ENCODE results near the gene MTNR1B. TPM values are rescaled to one million over a fixed set of nuclear protein-coding genes. Genes with fewer than 3 reads are reported as not detected.

Gene MTNR1B
- total and polyA plus RNA-seq, 2 donors (not counting 1 experiment from before 2014, with no cell fraction given) = not detected

- H3K27ac Mint-ChIP-seq = no peak overlapping the region
- H3K4me1 Mint-ChIP-seq = no peaks in the 10 kb centered on the region
- H4K20me1 ChIP-seq (ENCODE audit: control insufficient read depth, insufficient read depth, low read length, poor library complexity, severe bottlenecking) = no peaks in the 10 kb centered on the region
- peaks cover 0 to 7% (median 3%) of the 10 kb centered on the region in 3 donors for H3K9me3 ChIP-seq (ENCODE audit: control extremely low read depth in 1 of 3, control insufficient read depth in 2 of 3, insufficient read depth in 1 of 3, low read length in 2 of 3)
- no peak for ATAC-seq (ENCODE audit: low read depth)
- no peak overlapping the region for H3K27ac ChIP-seq (ENCODE audit: low read length in 2 of 2)
- DNase-seq = no peak
- H3K4me3 ChIP-seq (ENCODE audit: control extremely low read depth in 1 of 5, extremely low read depth in 1 of 5, insufficient read depth in 1 of 5, low read depth in 2 of 5, low read length in 4 of 5) = no peak overlapping the region
- no peak overlapping the region for H3K4me3 Mint-ChIP-seq
- no peaks in the 10 kb centered on the region for H3K4me1 ChIP-seq (ENCODE audit: control insufficient read depth in 2 of 2, insufficient read depth in 2 of 2, low read length in 2 of 2)
- no peak for TF ChIP-seq EZH2 (IDR thresholded peaks at IDR 0.05; ENCODE audit: borderline replicate concordance, insufficient read depth, low read depth, low read length, poor library complexity, severe bottlenecking)
- TF ChIP-seq CTCF (IDR thresholded peaks at IDR 0.05) = no peak
- POLR2A ChIA-PET = no interaction called here
- H3K4me2 ChIP-seq (replicated peaks; ENCODE audit: low read depth, low read length, poor library complexity, severe bottlenecking) = no peak overlapping the region
- no peak overlapping the region for H2AFZ ChIP-seq (ENCODE audit: insufficient read depth, low read depth, low read length, poor library complexity, severe bottlenecking)
- 50% methylated on average over 2 of the region's 3 CpGs for WGBS (ENCODE audit: insufficient coverage)
- H3K27me3 Mint-ChIP-seq = peaks cover 9% of the 10 kb centered on the region
- no peak overlapping the region for H3K9ac ChIP-seq (ENCODE audit: low read length)
- peaks cover 13% of the 10 kb centered on the region for H3K9me3 Mint-ChIP-seq (ENCODE audit: insufficient read depth)
- CTCF ChIA-PET = no interaction called here
- H3K36me3 ChIP-seq (replicated peaks in 1 of 2; ENCODE audit: control extremely low read depth in 1 of 2, control insufficient read depth in 1 of 2, extremely low read depth in 1 of 2, insufficient read depth in 2 of 2, low read length in 1 of 2) = no peaks in the 10 kb centered on the region
- no peaks in the 10 kb centered on the region for H3K79me2 ChIP-seq (ENCODE audit: control insufficient read depth, insufficient read depth, low read length)
- H3K27me3 ChIP-seq (replicated peaks in 1 of 4; ENCODE audit: control extremely low read depth in 1 of 4, control insufficient read depth in 3 of 4, insufficient read depth in 4 of 4, low read length in 3 of 4) = no peaks in the 10 kb centered on the region
- intact Hi-C loops (cut with micrococcal nuclease) = loop anchor here (10.0 kb wide), 1 partner anchor 1558 kb away; no protein-coding TSS in a partner anchor
Measured at GRCh38 chr11:92946707-92947106, 22.7 kb upstream of the MTNR1B start.

- Mint-ChIP-seq H3K9me3 (ENCODE audit: insufficient read depth) (peaks cover 13% of the 10 kb centered on the region), H3K27ac (no peak overlapping the region), H3K4me1 (no peaks in the 10 kb centered on the region), H3K27me3 (peaks cover 9% of the 10 kb centered on the region), H3K4me3 (no peak overlapping the region)
- WGBS (ENCODE audit: insufficient coverage) = 100% methylated on average over 2 of the region's 5 CpGs
- Histone ChIP-seq H3K4me3 (ENCODE audit: control extremely low read depth in 1 of 5, extremely low read depth in 1 of 5, insufficient read depth in 1 of 5, low read depth in 2 of 5, low read length in 4 of 5) (no peak overlapping the region), H3K36me3 (replicated peaks in 1 of 2; ENCODE audit: control extremely low read depth in 1 of 2, control insufficient read depth in 1 of 2, extremely low read depth in 1 of 2, insufficient read depth in 2 of 2, low read length in 1 of 2) (no peaks in the 10 kb centered on the region), H4K20me1 (ENCODE audit: control insufficient read depth, insufficient read depth, low read length, poor library complexity, severe bottlenecking) (no peaks in the 10 kb centered on the region), H3K27ac (ENCODE audit: low read length in 2 of 2) (no peak overlapping the region), H3K27me3 (replicated peaks in 1 of 4; ENCODE audit: control extremely low read depth in 1 of 4, control insufficient read depth in 3 of 4, insufficient read depth in 4 of 4, low read length in 3 of 4) (no peaks in the 10 kb centered on the region), H3K9me3 (ENCODE audit: control extremely low read depth in 1 of 3, control insufficient read depth in 2 of 3, insufficient read depth in 1 of 3, low read length in 2 of 3) (peaks cover 0 to 3% (median 3%) of the 10 kb centered on the region in 3 donors), H3K4me1 (ENCODE audit: control insufficient read depth in 2 of 2, insufficient read depth in 2 of 2, low read length in 2 of 2) (no peaks in the 10 kb centered on the region), H3K79me2 (ENCODE audit: control insufficient read depth, insufficient read depth, low read length) (no peaks in the 10 kb centered on the region), H2AFZ (ENCODE audit: insufficient read depth, low read depth, low read length, poor library complexity, severe bottlenecking) (no peak overlapping the region), H3K9ac (ENCODE audit: low read length) (no peak overlapping the region), H3K4me2 (replicated peaks; ENCODE audit: low read depth, low read length, poor library complexity, severe bottlenecking) (no peak overlapping the region)
- DNase-seq (no peak), ATAC-seq (ENCODE audit: low read depth) (no peak)
- CTCF ChIA-PET = no interaction called here
- TF ChIP-seq EZH2 (IDR thresholded peaks at IDR 0.05; ENCODE audit: borderline replicate concordance, insufficient read depth, low read depth, low read length, poor library complexity, severe bottlenecking) = no peak
- no peak for TF ChIP-seq CTCF (IDR thresholded peaks at IDR 0.05)
- intact Hi-C loops (cut with micrococcal nuclease) = loop anchor here (10.0 kb wide), 1 partner anchor 1557 kb away; no protein-coding TSS in a partner anchor
- POLR2A ChIA-PET = no interaction called here
Measured at GRCh38 chr11:92948116-92948515, 21.3 kb upstream of the MTNR1B start.

Measured in B cell (primary cell).